Tibial artery (tissue), 4 donors: ENCODE data around the gene COL6A5.

Experiments
- DNase-seq, 2 donors: peaks; one replicate each; pipeline ENCODE4 v3.0.0-alpha.2; 2019
- H3K27ac ChIP-seq, 2 donors: fragments of 200-600 bp; sonication (generic) in 1 of 2; 1 replicate in 1 of 2; 2 replicates in 1 of 2; pipeline ENCODE4 v1.5.1; 2018 to 2019; ENCODE audit warnings: mild to moderate bottlenecking in 1 of 2
- H3K27me3 ChIP-seq, 2 donors: fragments of 200-600 bp; sonication (generic) in 1 of 2; one replicate each; pipeline versions ENCODE4 v1.5.1 to v1.6.0; 2016 to 2019
- H3K36me3 ChIP-seq, 3 donors: fragments of 200-600 bp; sonication (generic) in 2 of 3; one replicate each; pipeline ENCODE4 v1.5.1; 2016 to 2019; ENCODE audit warnings: mild to moderate bottlenecking in 2 of 3
- H3K4me1 ChIP-seq, 4 donors: fragments of 200-600 bp; sonication (generic) in 2 of 4; 1 replicate in 3 of 4; 2 replicates in 1 of 4; pipeline ENCODE4 v1.5.1; 2016 to 2019
- H3K4me3 ChIP-seq, 2 donors: fragments of 200-600 bp; sonication (generic) in 1 of 2; 1 replicate in 1 of 2; 2 replicates in 1 of 2; pipeline ENCODE4 v1.5.1; 2018 to 2019; ENCODE audit warnings: mild to moderate bottlenecking in 2 of 2
- H3K9me3 ChIP-seq, 3 donors: fragments of 200-600 bp; sonication (generic) in 1 of 3; one replicate each; pipeline ENCODE4 v1.5.1; 2016 to 2019
- intact Hi-C: fragments of 100-400 bp; cut with DNase I; formaldehyde crosslinking; loops from one replicate; pipeline ENCODE4 v1.15.0; 2023; ENCODE audit warnings: low total_unique reads
- TF ChIP-seq, protein P1 (sequence below), 2 experiments: fragments of 200-600 bp in 1 of 2; fragments of 450-650 bp in 1 of 2; IDR thresholded peaks; one replicate each; pipeline ENCODE4 v1.5.1; 2017 to 2019; ENCODE audit warnings: antibody characterized with exemption in 2 of 2, mild to moderate bottlenecking in 1 of 2, moderate library complexity in 1 of 2

COL6A5 gene

DNA sequence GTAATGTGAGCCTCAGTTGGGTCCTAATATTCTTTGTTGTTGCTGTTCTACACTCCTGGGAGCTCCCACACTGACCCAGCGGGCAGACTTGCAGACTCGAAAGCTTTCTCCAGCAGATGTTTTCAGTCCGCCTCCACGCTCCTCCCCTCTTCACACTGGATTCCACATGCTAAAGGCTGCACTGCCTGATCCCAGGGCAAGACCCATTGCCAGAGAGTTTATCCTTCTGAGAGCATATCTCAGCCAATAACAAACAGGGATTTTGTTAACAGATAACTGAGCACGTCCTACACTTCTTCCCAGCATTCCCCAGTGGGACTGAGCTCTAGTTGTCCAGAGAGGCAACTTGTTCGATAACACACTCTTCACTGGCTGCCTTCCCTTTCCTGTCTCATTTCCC, 163.5 kb downstream of the COL6A5 start:
- intact Hi-C loops, result no loop called here
- H3K27ac ChIP-seq, result no peak overlapping the region
- TF ChIP-seq, protein P1, sequence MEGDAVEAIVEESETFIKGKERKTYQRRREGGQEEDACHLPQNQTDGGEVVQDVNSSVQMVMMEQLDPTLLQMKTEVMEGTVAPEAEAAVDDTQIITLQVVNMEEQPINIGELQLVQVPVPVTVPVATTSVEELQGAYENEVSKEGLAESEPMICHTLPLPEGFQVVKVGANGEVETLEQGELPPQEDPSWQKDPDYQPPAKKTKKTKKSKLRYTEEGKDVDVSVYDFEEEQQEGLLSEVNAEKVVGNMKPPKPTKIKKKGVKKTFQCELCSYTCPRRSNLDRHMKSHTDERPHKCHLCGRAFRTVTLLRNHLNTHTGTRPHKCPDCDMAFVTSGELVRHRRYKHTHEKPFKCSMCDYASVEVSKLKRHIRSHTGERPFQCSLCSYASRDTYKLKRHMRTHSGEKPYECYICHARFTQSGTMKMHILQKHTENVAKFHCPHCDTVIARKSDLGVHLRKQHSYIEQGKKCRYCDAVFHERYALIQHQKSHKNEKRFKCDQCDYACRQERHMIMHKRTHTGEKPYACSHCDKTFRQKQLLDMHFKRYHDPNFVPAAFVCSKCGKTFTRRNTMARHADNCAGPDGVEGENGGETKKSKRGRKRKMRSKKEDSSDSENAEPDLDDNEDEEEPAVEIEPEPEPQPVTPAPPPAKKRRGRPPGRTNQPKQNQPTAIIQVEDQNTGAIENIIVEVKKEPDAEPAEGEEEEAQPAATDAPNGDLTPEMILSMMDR (IDR thresholded peaks at IDR 0.05), result no peak
- H3K4me3 ChIP-seq, result no peak overlapping the region
- no peaks in the 10 kb centered on the region for H3K27me3 ChIP-seq
- no peak for DNase-seq
- no peaks in the 10 kb centered on the region for H3K4me1 ChIP-seq
- no peaks in the 10 kb centered on the region for H3K36me3 ChIP-seq
- H3K9me3 ChIP-seq, result no peaks in the 10 kb centered on the region

DNA sequence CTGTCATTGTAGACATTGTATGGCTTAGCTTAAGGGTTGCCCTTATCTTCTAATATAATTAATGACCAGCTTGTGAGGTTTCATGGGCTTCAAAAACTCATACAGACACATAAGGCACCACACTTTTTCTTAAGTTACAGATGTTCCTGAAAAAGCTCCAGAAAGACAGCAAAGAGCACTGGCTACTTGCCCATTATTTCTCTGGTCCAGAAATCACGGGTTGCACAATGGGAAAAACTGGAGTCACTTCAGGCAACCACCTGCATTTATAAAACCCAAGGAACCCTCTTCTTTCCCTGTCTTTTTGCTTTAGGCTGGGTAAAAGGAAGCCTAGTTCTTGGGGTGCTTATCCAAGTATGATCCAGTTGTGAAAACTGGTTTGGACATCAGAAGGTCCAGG, 169.2 kb downstream of the COL6A5 start:
- peaks cover 0 to 6% (median 2%) of the 10 kb centered on the region in 4 donors for H3K4me1 ChIP-seq
- H3K27ac ChIP-seq, result no peak overlapping the region
- no peak overlapping the region for H3K4me3 ChIP-seq
- no peaks in the 10 kb centered on the region for H3K36me3 ChIP-seq
- TF ChIP-seq, protein P1 (IDR thresholded peaks at IDR 0.05), result no peak
- peaks cover 0 to 18% of the 10 kb centered on the region in 2 donors for H3K27me3 ChIP-seq
- intact Hi-C loops, result no loop called here
- no peaks in the 10 kb centered on the region for H3K9me3 ChIP-seq
- DNase-seq, result no peak

DNA sequence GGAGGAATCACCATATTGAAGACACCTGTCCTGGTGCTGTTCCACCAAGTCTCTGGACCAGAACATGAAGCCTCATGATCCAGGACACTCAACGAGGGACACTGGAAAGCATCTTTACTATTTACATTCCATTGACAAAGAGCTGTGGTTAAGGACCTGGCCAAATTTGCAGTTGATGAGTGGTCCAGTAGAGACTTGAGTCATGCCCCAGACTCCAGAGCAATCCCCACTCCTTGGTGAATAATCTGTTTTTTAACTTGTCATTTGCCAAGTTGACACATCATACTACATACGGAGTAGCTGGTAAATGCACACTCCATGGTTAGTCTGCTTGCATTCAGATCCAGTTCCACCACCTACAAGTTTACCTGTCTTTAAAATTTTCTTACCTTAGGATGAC, 170.3 kb downstream of the COL6A5 start:
- Histone ChIP-seq H3K36me3 (no peaks in the 10 kb centered on the region), H3K27me3 (peaks cover 0 to 18% of the 10 kb centered on the region in 2 donors), H3K4me3 (no peak overlapping the region), H3K9me3 (no peaks in the 10 kb centered on the region), H3K27ac (no peak overlapping the region), H3K4me1 (peaks cover 0 to 6% (median 2%) of the 10 kb centered on the region in 4 donors)
- no peak for DNase-seq
- TF ChIP-seq, protein P1 (IDR thresholded peaks at IDR 0.05), result no peak
- intact Hi-C loops, result no loop called here

DNA sequence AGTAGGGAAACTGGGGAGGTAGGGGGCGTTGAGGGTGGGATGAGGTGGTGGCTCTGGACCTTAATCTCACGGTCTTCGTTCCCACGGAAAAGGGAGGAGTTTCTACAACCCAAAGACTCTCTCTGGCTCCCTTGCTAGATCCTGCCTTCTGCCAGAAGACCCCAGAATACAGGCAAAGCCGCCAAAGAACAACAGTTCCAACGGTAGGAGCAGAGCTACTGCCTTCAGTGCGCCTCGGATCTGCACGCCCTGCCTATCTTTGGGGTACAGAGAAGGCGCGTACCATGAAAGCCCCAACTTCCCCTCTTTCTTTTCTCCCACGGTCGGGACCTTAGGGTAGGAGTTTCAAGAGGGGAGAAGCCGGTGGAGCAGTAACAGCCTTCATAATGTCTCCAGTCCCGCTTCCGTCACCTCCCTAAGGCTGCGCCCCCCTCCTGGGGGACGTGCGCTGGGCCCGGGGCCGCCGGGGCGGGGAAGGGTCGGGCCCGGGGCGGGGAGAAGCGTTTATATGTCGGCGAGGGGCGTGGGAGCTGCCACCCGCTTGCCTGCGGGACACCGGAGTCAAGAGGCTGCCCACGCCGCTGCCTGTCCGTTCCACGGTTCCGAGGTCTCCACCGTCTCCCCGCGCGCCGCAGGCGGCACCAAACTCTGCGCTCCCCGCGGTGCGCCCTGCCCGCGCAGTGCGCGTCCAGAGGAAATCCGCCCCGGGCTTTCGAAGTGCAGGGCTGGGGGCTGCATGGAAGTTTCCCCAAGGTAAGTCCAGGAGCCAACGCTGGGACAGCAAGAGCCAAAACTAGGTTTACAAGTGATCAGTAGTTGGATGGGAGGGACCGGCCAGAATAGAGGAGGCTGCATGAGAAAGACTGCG, 171.4 kb downstream of the COL6A5 start, which contains the start of gene COL6A6:
Gene COL6A6, plus strand, starts transcription at position 533 of the 868 bp plus-strand sequence. CDS start 43,188 bp downstream, outside the sequence.
- no peaks in the 10 kb centered on the region for H3K36me3 ChIP-seq
- no peaks in the 10 kb centered on the region for H3K9me3 ChIP-seq
- intact Hi-C loops, result no loop called here
- DNase-seq, result no peak
- no peak within 1 kb of the TSS for H3K27ac ChIP-seq
- H3K4me1 ChIP-seq, result peaks cover 0 to 6% (median 2%) of the 10 kb centered on the region in 4 donors
- H3K4me3 ChIP-seq, result no peak within 1 kb of the TSS
- TF ChIP-seq, protein P1 (IDR thresholded peaks at IDR 0.05), result no peak
- peaks cover 0 to 18% of the 10 kb centered on the region in 2 donors for H3K27me3 ChIP-seq

DNA sequence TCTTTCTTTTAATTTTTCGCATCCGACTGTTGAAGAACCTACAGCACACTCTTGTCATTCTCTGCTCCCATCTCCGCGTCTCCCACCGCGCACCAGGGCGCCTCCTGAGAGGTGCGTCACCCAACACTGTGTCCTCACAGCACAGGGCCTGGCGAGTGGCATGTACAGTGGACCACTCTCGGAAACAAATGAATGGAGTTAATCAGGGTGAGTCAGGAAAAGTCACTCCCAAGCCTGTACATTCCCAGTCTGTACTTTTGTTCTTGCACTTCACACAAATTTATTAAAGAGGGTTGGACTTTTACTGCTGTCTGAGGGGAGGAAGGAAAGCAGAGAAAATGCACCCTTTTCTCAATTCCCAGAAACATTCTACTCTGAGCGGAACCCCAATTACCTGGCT, 172.1 kb downstream of the COL6A5 start:
- no peak overlapping the region for H3K27ac ChIP-seq
- H3K9me3 ChIP-seq, result no peaks in the 10 kb centered on the region
- peaks cover 0 to 6% (median 2%) of the 10 kb centered on the region in 4 donors for H3K4me1 ChIP-seq
- TF ChIP-seq, protein P1 (IDR thresholded peaks at IDR 0.05), result no peak
- H3K36me3 ChIP-seq, result no peaks in the 10 kb centered on the region
- peaks cover 0 to 18% of the 10 kb centered on the region in 2 donors for H3K27me3 ChIP-seq
- intact Hi-C loops, result no loop called here
- DNase-seq, result no peak
- no peak overlapping the region for H3K4me3 ChIP-seq
